A549 (cell line): Measurements from ENCODE around the gene RBM18. TPM values are rescaled to one million over a fixed set of nuclear protein-coding genes. Genes with fewer than 3 reads are reported as not detected.

Source experiments
- ATAC-seq, 2 experiments: fragments of 200-7000 bp in 1 of 2; fragments of >200 bp in 1 of 2; cut with Nextera tagmentation in 1 of 2; cut with Tn5 transposase in 1 of 2; 3 replicates each; pipeline versions ENCODE4 v1.8.0 to v1.9.1; 2018 to 2020; ENCODE audit warnings: mild to moderate bottlenecking in 1 of 2, moderate library complexity in 1 of 2
- CTCF ChIA-PET: fragments of 300-600 bp; sonication (Branson Sonifier 250); formaldehyde crosslinking; extraction: SDS; loops from one replicate; lab custom pipeline; 2021; ENCODE audit warnings: antibody characterized with exemption, inconsistent platforms; lab: Yijun Ruan, JAX
- POLR2A ChIA-PET: fragments of 350-600 bp; formaldehyde crosslinking; extraction: SDS; loops from one replicate; lab custom pipeline; 2021; ENCODE audit warnings: antibody characterized with exemption, inconsistent platforms; lab: Yijun Ruan, JAX
- DNase-seq, 2 experiments: peaks; one replicate each; pipeline versions ENCODE4 v3.0.0 to v3.0.0-alpha.2; 2011 to 2016; ENCODE audit warnings: low read depth in 1 of 2, low spot score in 1 of 2
- FAIRE-seq: peaks from 2 replicates; lab custom pipeline; 2011; peaks lifted over from hg19 to GRCh38; lab: Jason Lieb, UNC
- H3K27ac ChIP-seq, 2 experiments: fragments of >200 bp; sonication (Bioruptor Twin); formaldehyde crosslinking; 3 replicates each; pipeline ENCODE4 v1.5.1; 2016 to 2017
- H3K4me1 ChIP-seq: fragments of >200 bp; sonication (Bioruptor Twin); formaldehyde crosslinking; 3 replicates; pipeline ENCODE4 v1.6.1; 2016
- H3K4me2 ChIP-seq: fragments of >200 bp; sonication (Bioruptor Twin); formaldehyde crosslinking; 3 replicates; pipeline ENCODE4 v1.6.1; 2016
- H3K4me3 ChIP-seq: fragments of >200 bp; sonication (Bioruptor Twin); formaldehyde crosslinking; 3 replicates; pipeline ENCODE4 v1.5.1; 2016
- H3K9me3 ChIP-seq: fragments of >200 bp; sonication (Bioruptor Twin); formaldehyde crosslinking; 3 replicates; pipeline ENCODE4 v1.6.1; 2016
- ATOH8 ChIP-seq: fragments of 250-450 bp; sonication (Bioruptor Pico); IDR thresholded peaks from 2 replicates; pipeline ENCODE4 v1.5.0; 2020; ENCODE audit warnings: low read depth, mild to moderate bottlenecking, moderate library complexity
- CEBPB ChIP-seq, 2 experiments: fragments of >200 bp in 1 of 2; sonication (Bioruptor Twin) in 1 of 2; formaldehyde crosslinking in 1 of 2; IDR thresholded peaks; 2 replicates each; pipeline ENCODE4 v1.6.1; 2012 to 2016
- CHD4 ChIP-seq: fragments of 200-600 bp; sonication (generic); IDR thresholded peaks from 2 replicates; pipeline ENCODE4 v1.6.1; 2016; ENCODE audit warnings: antibody characterized with exemption, mild to moderate bottlenecking, borderline replicate concordance
- EHMT2 ChIP-seq: fragments of 200-600 bp; sonication (generic); IDR thresholded peaks from 2 replicates; pipeline ENCODE4 v1.6.1; 2016; ENCODE audit warnings: antibody characterized with exemption, low read depth, mild to moderate bottlenecking, moderate library complexity
- FOSB ChIP-seq: fragments of 250-450 bp; sonication (Bioruptor Pico); IDR thresholded peaks from 2 replicates; pipeline ENCODE4 v1.5.0; 2020; ENCODE audit warnings: mild to moderate bottlenecking, moderate library complexity
- FOXS1 ChIP-seq: fragments of 250-450 bp; sonication (Bioruptor Pico); IDR thresholded peaks from 2 replicates; pipeline ENCODE4 v1.5.0; 2020; ENCODE audit warnings: mild to moderate bottlenecking, moderate library complexity
- HEYL ChIP-seq: fragments of 250-450 bp; sonication (Bioruptor Pico); IDR thresholded peaks from 2 replicates; pipeline ENCODE4 v1.8.0; 2021; ENCODE audit warnings: mild to moderate bottlenecking, moderate library complexity
- HMGXB4 ChIP-seq: fragments of 250-450 bp; sonication (Bioruptor Pico); IDR thresholded peaks from 2 replicates; pipeline ENCODE4 v1.5.0; 2021; ENCODE audit warnings: mild to moderate bottlenecking, moderate library complexity, borderline replicate concordance
- HOXA7 ChIP-seq: fragments of 250-450 bp; sonication (Bioruptor Pico); IDR thresholded peaks from 2 replicates; pipeline ENCODE4 v1.5.0; 2020; ENCODE audit warnings: mild to moderate bottlenecking, moderate library complexity
- JUN ChIP-seq, 2 experiments: fragments of >200 bp; sonication (Bioruptor Twin); formaldehyde crosslinking; IDR thresholded peaks; 2 replicates in 1 of 2; 3 replicates in 1 of 2; pipeline ENCODE4 v1.6.1; 2016 to 2017
- JUNB ChIP-seq: fragments of >200 bp; sonication (Bioruptor Twin); formaldehyde crosslinking; IDR thresholded peaks from 2 replicates; pipeline ENCODE4 v1.6.1; 2016
- MAFK ChIP-seq: fragments of 450-650 bp; IDR thresholded peaks from 2 replicates; pipeline ENCODE4 v1.6.1; 2014; ENCODE audit not compliant: partially characterized antibody
- NR3C1 ChIP-seq: fragments of >200 bp; sonication (Bioruptor Twin); formaldehyde crosslinking; IDR thresholded peaks from 3 replicates; pipeline ENCODE4 v1.6.1; 2017
- RARB ChIP-seq: fragments of 250-450 bp; sonication (Bioruptor Pico); IDR thresholded peaks from 2 replicates; pipeline ENCODE4 v1.8.0; 2021; ENCODE audit warnings: mild to moderate bottlenecking, moderate library complexity
- RNF2 ChIP-seq: fragments of 200-600 bp; sonication (generic); IDR thresholded peaks from 2 replicates; pipeline ENCODE4 v1.6.1; 2016; ENCODE audit warnings: low read depth, mild to moderate bottlenecking, antibody characterized with exemption, moderate library complexity, borderline replicate concordance
- SMC3 ChIP-seq: fragments of >200 bp; sonication (Bioruptor Twin); formaldehyde crosslinking; IDR thresholded peaks from 3 replicates; pipeline ENCODE4 v1.6.1; 2018; ENCODE audit warnings: inconsistent platforms
- TFCP2L1 ChIP-seq: fragments of 250-450 bp; sonication (Bioruptor Pico); IDR thresholded peaks from 2 replicates; pipeline ENCODE4 v1.5.0; 2021; ENCODE audit warnings: mild to moderate bottlenecking
- TP53 ChIP-seq: fragments of 250-450 bp; sonication (Bioruptor Pico); IDR thresholded peaks from 2 replicates; pipeline ENCODE4 v1.5.0; 2021; ENCODE audit warnings: mild to moderate bottlenecking, moderate library complexity
- USF2 ChIP-seq: fragments of 450-650 bp; IDR thresholded peaks from 2 replicates; pipeline ENCODE4 v1.6.1; 2014; ENCODE audit warnings: antibody characterized with exemption
- ZNF302 ChIP-seq: fragments of 250-450 bp; sonication (Bioruptor Pico); IDR thresholded peaks from 2 replicates; pipeline ENCODE4 v1.9.0; 2021; ENCODE audit warnings: inconsistent platforms, mild to moderate bottlenecking, moderate library complexity
- WGBS: methylation state at CpG from one replicate; pipeline ENCODE4 v1.1.6; 2017; ENCODE audit errors: missing lambda C conversion rate; 5-methylcytosine and 5-hydroxymethylcytosine counted together
- polyA plus RNA-seq, 4 experiments: library from polyadenylated mRNA; depleted of rRNA in 3 of 4; stranded (reverse); fragments of >200 nt; fragmentation: RNase III in 1 of 4; extraction: RNeasy Plus Mini Kit Qiagen cat#74134 plus additional on column Dnase treatment in 1 of 4; gene quantifications; 2 replicates in 3 of 4; 3 replicates in 1 of 4; pipeline ENCODE4 v1.2.3, GENCODE V29; 2011 to 2017

RBM18 gene
- polyA plus RNA-seq, 2 of the 4 experiments (the other 2 are of a cell fraction), result 13.8 to 52.3 TPM

GRCh38 chr9:122268041-122268814, 3.6 kb upstream of the RBM18 start:
- no peak for FAIRE-seq
- peaks cover 12% of the 10 kb centered on the region for H3K4me1 ChIP-seq
- WGBS, result 90% methylated on average over 6 of the region's 6 CpGs
- no peak for DNase-seq
- POLR2A ChIA-PET, result no interaction called here
- CTCF ChIA-PET, result interaction anchor here (1.0 to 5.2 kb wide), 3 partner anchors 24 to 145 kb away, joined by 3 to 28 read pairs (median 3); no protein-coding TSS in a partner anchor
- no peak overlapping the region for H3K4me3 ChIP-seq
- no peak overlapping the region for H3K4me2 ChIP-seq
- H3K27ac ChIP-seq, result no peak overlapping the region
- TF ChIP-seq NR3C1 (no peak), JUNB (no peak), EHMT2 (no peak), ZNF302 (CRISPR knock-in tag) (no peak), TFCP2L1 (CRISPR knock-in tag) (no peak), MAFK (no peak), ATOH8 (no peak), JUN (IDR thresholded peaks at IDR 0.05) (no peak), CHD4 (no peak), HEYL (CRISPR knock-in tag) (no peak), RNF2 (no peak), HMGXB4 (CRISPR knock-in tag) (no peak), SMC3 (no peak), HOXA7 (CRISPR knock-in tag) (no peak)
- no peak for ATAC-seq
- H3K9me3 ChIP-seq, result no peaks in the 10 kb centered on the region

- H3K4me3 ChIP-seq, result peak overlapping the region; percentile 62
- WGBS, result 5% methylated on average over 17 of the region's 17 CpGs
- DNase-seq, result peak in 1 of 2 experiments; percentile 65
- TF ChIP-seq FOSB (peak; percentile 78), TFCP2L1 (CRISPR knock-in tag) (peak; percentile 65; the same call in 1 of the 2 replicates), RARB (CRISPR knock-in tag) (0 out of 2 replicates have a peak, but pooled peaks have one; percentile 26), FOXS1 (0 out of 2 replicates have a peak, but pooled peaks have one; percentile 6), CHD4 (no peak), TP53 (CRISPR knock-in tag) (0 out of 2 replicates have a peak, but pooled peaks have one; percentile 19), HOXA7 (CRISPR knock-in tag) (peak; percentile 48; the same call in 1 of the 2 replicates), CEBPB (IDR thresholded peaks at IDR 0.05) (no peak), USF2 (peak; percentile 85)
- TF ChIP-seq, all 56 proteins: peak for 7
- Histone ChIP-seq H3K4me2 (peak overlapping the region; percentile 86), H3K27ac (peak overlapping the region; percentile 86 to 98), H3K9me3 (no peaks in the 10 kb centered on the region), H3K4me1 (peaks cover 20% of the 10 kb centered on the region)
- no peak for FAIRE-seq
- ChIA-PET POLR2A (interaction anchor here (0.7 to 1.9 kb wide), 8 partner anchors 12 to 613 kb away, joined by 3 to 8 read pairs (median 3); no protein-coding TSS in a partner anchor), CTCF (interaction anchor here (0.5 to 5.2 kb wide), 9 partner anchors 11 to 419 kb away, joined by 3 to 28 read pairs (median 5); no protein-coding TSS in a partner anchor)
- peak; percentile 68 to 73 for ATAC-seq
Measured at GRCh38 chr9:122265149-122265915, 692 bp upstream of the RBM18 start.
